ENCODE measurements around the gene TFE3.

- TF ChIP-seq CTCF (conservative IDR thresholded peaks at IDR 0.05; ENCODE audit: low read depth in 2 of 2) (no peak), ETS1 (IDR thresholded peaks at IDR 0.05) (no peak), POLR2AphosphoS5 (IDR thresholded peaks at IDR 0.05; ENCODE audit: low read depth) (no peak), REST (IDR thresholded peaks at IDR 0.05; ENCODE audit: unreplicated experiment) (no peak), EZH2 (IDR thresholded peaks at IDR 0.05; ENCODE audit: low read depth, unreplicated experiment) (no peak), ZNF114 (CRISPR knock-in tag; IDR thresholded peaks at IDR 0.05) (no peak), CREB1 (CRISPR knock-in tag; IDR thresholded peaks at IDR 0.05; ENCODE audit: low read depth) (no peak), JUNB (IDR thresholded peaks at IDR 0.05; ENCODE audit: unreplicated experiment) (no peak), EZH2phosphoT487 (IDR thresholded peaks at IDR 0.05; ENCODE audit: unreplicated experiment) (no peak), ZNF331 (CRISPR knock-in tag; IDR thresholded peaks at IDR 0.05; ENCODE audit: low read depth) (no peak), STAT1 (IDR thresholded peaks at IDR 0.05; ENCODE audit: unreplicated experiment) (no peak)
Measured at GRCh38 chrX:49061490-49061889, 18.3 kb upstream of the TFE3 start.

Measured in GM23338 (cell line).